Epithelial cell of proximal tubule (primary cell): ENCODE results near the gene PRRC1. TPM values are rescaled to one million over a fixed set of nuclear protein-coding genes. Genes with fewer than 3 reads are reported as not detected.

Experiments
- DNase-seq: peaks from one replicate; pipeline ENCODE4 v3.0.0-alpha.2; 2011; ENCODE audit warnings: low read depth
- H3K4me3 ChIP-seq: 2 replicates; pipeline ENCODE4 v1.5.1; 2011; ENCODE audit warnings: low read depth, mild to moderate bottlenecking, low read length
- total RNA-seq: library from RNA; depleted of rRNA; stranded (reverse); fragments of >200 nt; gene quantifications from 2 replicates; pipeline ENCODE4 v1.2.3, GENCODE V29; 2015
- TF ChIP-seq, protein P1 (sequence below): conservative IDR thresholded peaks from 2 replicates; pipeline ENCODE4 v1.5.1; 2012; ENCODE audit warnings: low read depth, mild to moderate bottlenecking, low read length

The PRRC1 gene
- total RNA-seq, 1 donor from 2014 or later: 33.3 TPM

GRCh38 chr5:127549551-127549950 is 32.1 kb downstream of the PRRC1 start:
- H3K4me3 ChIP-seq: no peak overlapping the region
- DNase-seq: no peak
- TF ChIP-seq, protein P1, sequence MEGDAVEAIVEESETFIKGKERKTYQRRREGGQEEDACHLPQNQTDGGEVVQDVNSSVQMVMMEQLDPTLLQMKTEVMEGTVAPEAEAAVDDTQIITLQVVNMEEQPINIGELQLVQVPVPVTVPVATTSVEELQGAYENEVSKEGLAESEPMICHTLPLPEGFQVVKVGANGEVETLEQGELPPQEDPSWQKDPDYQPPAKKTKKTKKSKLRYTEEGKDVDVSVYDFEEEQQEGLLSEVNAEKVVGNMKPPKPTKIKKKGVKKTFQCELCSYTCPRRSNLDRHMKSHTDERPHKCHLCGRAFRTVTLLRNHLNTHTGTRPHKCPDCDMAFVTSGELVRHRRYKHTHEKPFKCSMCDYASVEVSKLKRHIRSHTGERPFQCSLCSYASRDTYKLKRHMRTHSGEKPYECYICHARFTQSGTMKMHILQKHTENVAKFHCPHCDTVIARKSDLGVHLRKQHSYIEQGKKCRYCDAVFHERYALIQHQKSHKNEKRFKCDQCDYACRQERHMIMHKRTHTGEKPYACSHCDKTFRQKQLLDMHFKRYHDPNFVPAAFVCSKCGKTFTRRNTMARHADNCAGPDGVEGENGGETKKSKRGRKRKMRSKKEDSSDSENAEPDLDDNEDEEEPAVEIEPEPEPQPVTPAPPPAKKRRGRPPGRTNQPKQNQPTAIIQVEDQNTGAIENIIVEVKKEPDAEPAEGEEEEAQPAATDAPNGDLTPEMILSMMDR: no peak

- TF ChIP-seq, protein P1: no peak
- DNase-seq: no peak
- no peak overlapping the region for H3K4me3 ChIP-seq
These were observed 33.4 kb downstream of the PRRC1 start for GRCh38 chr5:127550652-127551409.

GRCh38 chr5:127551410-127552041 is 34.1 kb downstream of the PRRC1 start:
- no peak overlapping the region for H3K4me3 ChIP-seq
- DNase-seq: no peak
- TF ChIP-seq, protein P1: no peak

- no peak overlapping the region for H3K4me3 ChIP-seq
- TF ChIP-seq, protein P1: no peak
- DNase-seq: no peak
These were observed 38.4 kb downstream of the PRRC1 start for GRCh38 chr5:127555826-127556225.

- DNase-seq: no peak
- TF ChIP-seq, protein P1: no peak
These were observed 39.3 kb downstream of the PRRC1 start for GRCh38 chr5:127556609-127557334.

DNA sequence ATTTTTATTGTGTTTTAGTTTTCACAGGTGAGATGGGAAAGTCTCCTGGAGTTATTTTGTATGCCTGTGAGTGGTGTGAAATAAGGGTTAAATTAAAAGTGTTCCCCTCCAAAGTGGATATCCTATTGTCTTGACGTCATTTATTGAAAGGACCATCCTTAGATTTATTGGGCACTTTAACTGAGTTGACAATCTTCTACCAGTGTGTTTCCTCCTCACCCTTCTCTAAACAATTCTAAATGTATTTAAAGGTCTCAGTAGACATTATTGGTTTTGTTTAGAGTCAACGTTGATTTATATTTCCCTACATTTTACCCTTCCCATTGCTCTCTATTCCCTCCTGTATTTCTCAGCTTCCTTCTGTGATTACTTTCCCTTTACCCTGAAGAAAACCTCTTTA is 40.8 kb downstream of the PRRC1 start:
- TF ChIP-seq, protein P1: no peak
- no peak overlapping the region for H3K4me3 ChIP-seq
- no peak for DNase-seq

More at GRCh38 chr5:127556609-127557334, 39.3 kb downstream of the PRRC1 start:
- no peak overlapping the region for H3K4me3 ChIP-seq
